ENCODE results near the gene EPN1.
"Not testable (repeated sequence)": the region's sequence is repeated elsewhere in the genome, so short reads cannot be mapped to it uniquely, and the experiment has no call there.

Gene EPN1

GRCh38 chr19:55730378-55730777 lies 55.4 kb downstream of the EPN1 start:
- ATAC-seq: not testable (repeated sequence)

- ATAC-seq: no peak
Observed at GRCh38 chr19:55738302-55738701, 63.3 kb downstream of the EPN1 start, which contains the start of gene NLRP9. Gene NLRP9 (minus strand): TSS chr19:55738402. CDS start chr19:55738374, 28 bp downstream.

GRCh38 chr19:55750715-55751114 lies 75.7 kb downstream of the EPN1 start:
- no peak for ATAC-seq

- no peak for ATAC-seq
Observed at GRCh38 chr19:55753401-55753800, 78.4 kb downstream of the EPN1 start.

GRCh38 chr19:55756808-55757207 lies 81.8 kb downstream of the EPN1 start:
- ATAC-seq: not testable (repeated sequence)

- ATAC-seq: not testable (repeated sequence)
Observed at GRCh38 chr19:55758797-55759196, 83.8 kb downstream of the EPN1 start, which contains the start of gene RFPL4A. Gene RFPL4A (plus strand): TSS chr19:55759097. CDS start chr19:55761801, 2,704 bp downstream.
